Measurements from ENCODE around the gene KIAA0513.

- TF ChIP-seq, protein P1, sequence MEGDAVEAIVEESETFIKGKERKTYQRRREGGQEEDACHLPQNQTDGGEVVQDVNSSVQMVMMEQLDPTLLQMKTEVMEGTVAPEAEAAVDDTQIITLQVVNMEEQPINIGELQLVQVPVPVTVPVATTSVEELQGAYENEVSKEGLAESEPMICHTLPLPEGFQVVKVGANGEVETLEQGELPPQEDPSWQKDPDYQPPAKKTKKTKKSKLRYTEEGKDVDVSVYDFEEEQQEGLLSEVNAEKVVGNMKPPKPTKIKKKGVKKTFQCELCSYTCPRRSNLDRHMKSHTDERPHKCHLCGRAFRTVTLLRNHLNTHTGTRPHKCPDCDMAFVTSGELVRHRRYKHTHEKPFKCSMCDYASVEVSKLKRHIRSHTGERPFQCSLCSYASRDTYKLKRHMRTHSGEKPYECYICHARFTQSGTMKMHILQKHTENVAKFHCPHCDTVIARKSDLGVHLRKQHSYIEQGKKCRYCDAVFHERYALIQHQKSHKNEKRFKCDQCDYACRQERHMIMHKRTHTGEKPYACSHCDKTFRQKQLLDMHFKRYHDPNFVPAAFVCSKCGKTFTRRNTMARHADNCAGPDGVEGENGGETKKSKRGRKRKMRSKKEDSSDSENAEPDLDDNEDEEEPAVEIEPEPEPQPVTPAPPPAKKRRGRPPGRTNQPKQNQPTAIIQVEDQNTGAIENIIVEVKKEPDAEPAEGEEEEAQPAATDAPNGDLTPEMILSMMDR (conservative IDR thresholded peaks at IDR 0.05; ENCODE audit: low read depth, low read length): no peak
- no peak for TF ChIP-seq EZH2 (IDR thresholded peaks at IDR 0.05; ENCODE audit: borderline replicate concordance, low read depth, low read length, poor library complexity, severe bottlenecking)
Observed at GRCh38 chr16:85093705-85094104, 66.1 kb downstream of the KIAA0513 start.
